ENCODE data around the gene C6orf141. TPM values are rescaled to one million over a fixed set of nuclear protein-coding genes. Genes with fewer than 3 reads are reported as not detected.

The C6orf141 gene
- polyA plus RNA-seq, 1 experiment, result not detected

DNA sequence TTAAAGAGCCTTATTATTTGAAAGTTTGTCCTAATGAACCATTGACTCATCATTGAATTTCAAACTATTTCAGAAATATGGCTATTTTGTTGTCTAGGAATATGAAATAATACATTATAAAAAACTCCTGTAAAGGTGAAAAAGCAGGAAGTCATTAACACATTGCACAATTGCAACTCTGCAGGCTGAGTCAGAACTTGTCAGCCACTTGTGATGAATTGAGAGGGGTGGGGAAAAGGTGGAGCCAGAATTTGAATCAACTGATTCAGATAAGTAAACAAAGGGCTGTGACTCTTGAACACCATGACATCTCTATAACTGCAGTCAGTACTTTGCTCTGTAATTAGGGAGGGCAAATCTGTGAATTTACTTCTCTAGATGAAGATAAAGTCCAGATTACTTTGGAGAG, 6.0 kb downstream of the C6orf141 start:
- ChIA-PET CTCF (no interaction called here), POLR2A (no interaction called here)
- H3K4me3 ChIP-seq (ENCODE audit: low read depth, low read length), result no peak overlapping the region
- no peaks in the 10 kb centered on the region for H3K9me3 ChIP-seq (ENCODE audit: control insufficient read depth, insufficient read depth, low read length)
- peaks cover under 1% of the 10 kb centered on the region for H3K27me3 ChIP-seq (ENCODE audit: control insufficient read depth, insufficient read depth, low read length)
- no peak for DNase-seq (ENCODE audit: low read depth, low spot score)
- H3K27ac ChIP-seq (ENCODE audit: low read depth, low read length), result no peak overlapping the region
- TF ChIP-seq, protein P1, sequence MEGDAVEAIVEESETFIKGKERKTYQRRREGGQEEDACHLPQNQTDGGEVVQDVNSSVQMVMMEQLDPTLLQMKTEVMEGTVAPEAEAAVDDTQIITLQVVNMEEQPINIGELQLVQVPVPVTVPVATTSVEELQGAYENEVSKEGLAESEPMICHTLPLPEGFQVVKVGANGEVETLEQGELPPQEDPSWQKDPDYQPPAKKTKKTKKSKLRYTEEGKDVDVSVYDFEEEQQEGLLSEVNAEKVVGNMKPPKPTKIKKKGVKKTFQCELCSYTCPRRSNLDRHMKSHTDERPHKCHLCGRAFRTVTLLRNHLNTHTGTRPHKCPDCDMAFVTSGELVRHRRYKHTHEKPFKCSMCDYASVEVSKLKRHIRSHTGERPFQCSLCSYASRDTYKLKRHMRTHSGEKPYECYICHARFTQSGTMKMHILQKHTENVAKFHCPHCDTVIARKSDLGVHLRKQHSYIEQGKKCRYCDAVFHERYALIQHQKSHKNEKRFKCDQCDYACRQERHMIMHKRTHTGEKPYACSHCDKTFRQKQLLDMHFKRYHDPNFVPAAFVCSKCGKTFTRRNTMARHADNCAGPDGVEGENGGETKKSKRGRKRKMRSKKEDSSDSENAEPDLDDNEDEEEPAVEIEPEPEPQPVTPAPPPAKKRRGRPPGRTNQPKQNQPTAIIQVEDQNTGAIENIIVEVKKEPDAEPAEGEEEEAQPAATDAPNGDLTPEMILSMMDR (IDR thresholded peaks at IDR 0.05; ENCODE audit: low read depth, low read length), result no peak

DNA sequence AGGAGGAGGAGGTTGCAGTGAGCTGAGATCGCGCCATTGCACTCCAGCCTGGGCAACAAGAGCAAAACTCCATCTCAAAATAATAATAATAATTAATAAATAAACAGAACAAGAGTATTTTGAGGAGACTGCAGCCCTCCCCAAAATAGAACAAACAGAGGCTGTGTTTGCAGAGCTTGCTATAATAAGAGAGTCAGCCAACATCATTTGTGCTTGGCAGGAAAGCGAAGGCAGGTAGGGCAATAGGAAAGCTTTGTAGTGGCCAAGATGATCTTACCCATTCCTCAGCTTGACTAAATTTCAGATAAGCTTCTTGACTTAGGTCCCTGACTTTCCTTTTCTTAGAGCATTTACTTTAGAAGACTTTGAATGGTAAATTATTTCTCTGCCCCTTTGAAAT, 6.7 kb downstream of the C6orf141 start:
- DNase-seq (ENCODE audit: low read depth, low spot score), result no peak
- ChIA-PET POLR2A (interaction anchor here (1.1 kb wide), 1 partner anchor 12 kb away, joined by 4 read pairs; no protein-coding TSS in a partner anchor), CTCF (no interaction called here)
- H3K27ac ChIP-seq (ENCODE audit: low read depth, low read length), result no peak overlapping the region
- no peak overlapping the region for H3K4me3 ChIP-seq (ENCODE audit: low read depth, low read length)
- TF ChIP-seq, protein P1 (IDR thresholded peaks at IDR 0.05; ENCODE audit: low read depth, low read length), result no peak
- no peaks in the 10 kb centered on the region for H3K9me3 ChIP-seq (ENCODE audit: control insufficient read depth, insufficient read depth, low read length)
- no peaks in the 10 kb centered on the region for H3K27me3 ChIP-seq (ENCODE audit: control insufficient read depth, insufficient read depth, low read length)

- H3K9me3 ChIP-seq (ENCODE audit: control insufficient read depth, insufficient read depth, low read length), result no peaks in the 10 kb centered on the region
- H3K27me3 ChIP-seq (ENCODE audit: control insufficient read depth, insufficient read depth, low read length), result no peaks in the 10 kb centered on the region
- H3K4me3 ChIP-seq (ENCODE audit: low read depth, low read length), result no peak overlapping the region
- ChIA-PET POLR2A (no interaction called here), CTCF (interaction anchor here (1.7 kb wide), 1 partner anchor 49 kb away, joined by 6 read pairs; no protein-coding TSS in a partner anchor)
- no peak for DNase-seq (ENCODE audit: low read depth, low spot score)
- TF ChIP-seq, protein P1 (IDR thresholded peaks at IDR 0.05; ENCODE audit: low read depth, low read length), result no peak
- H3K27ac ChIP-seq (ENCODE audit: low read depth, low read length), result no peak overlapping the region
Observed at GRCh38 chr6:49558238-49558637, 7.8 kb downstream of the C6orf141 start.

DNA sequence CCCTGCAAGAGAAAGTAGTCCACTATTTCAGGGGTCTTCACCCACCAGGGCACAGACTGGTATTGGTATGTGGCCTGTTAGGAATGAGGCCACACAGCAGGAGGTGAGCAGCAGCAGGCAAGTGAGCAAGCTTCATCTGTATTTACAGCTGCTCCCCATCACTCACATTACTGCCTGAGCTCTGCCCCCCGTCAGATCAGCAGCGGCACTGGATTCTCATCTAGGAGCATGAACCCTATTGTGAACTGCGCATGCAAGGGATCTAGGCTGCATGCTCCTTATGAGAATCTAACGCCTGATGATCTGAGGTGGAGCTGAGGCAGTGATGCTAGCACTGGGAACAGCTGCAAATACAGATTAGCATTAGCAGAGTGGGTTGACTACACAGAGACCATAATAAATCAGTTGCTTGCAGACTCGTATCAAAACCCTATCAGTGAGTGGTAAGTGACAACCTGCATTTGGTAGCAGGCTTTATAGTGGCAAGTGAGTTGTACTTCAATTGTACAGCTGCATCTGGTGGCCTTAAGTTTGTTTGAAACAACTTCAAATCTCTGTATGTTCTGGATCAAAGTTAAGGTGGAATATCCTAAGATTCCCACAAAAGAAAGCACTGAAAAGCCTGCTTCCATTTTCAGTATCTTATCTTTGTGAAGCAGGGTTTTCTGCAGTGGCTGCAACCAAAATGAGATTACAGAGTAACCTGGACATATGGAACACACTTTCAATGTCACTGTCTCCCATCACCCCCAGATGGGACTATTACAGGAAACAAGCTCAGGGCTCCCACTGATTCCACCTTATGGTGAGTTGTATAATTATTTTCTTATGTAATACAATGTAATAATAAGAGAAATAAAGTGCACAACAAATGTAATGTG, 12.8 kb downstream of the C6orf141 start:
- ChIA-PET CTCF (interaction anchor here (1.1 to 2.7 kb wide), 4 partner anchors 8 to 44 kb away, joined by 3 to 22 read pairs (median 11); no protein-coding TSS in a partner anchor), POLR2A (no interaction called here)
- H3K9me3 ChIP-seq (ENCODE audit: control insufficient read depth, insufficient read depth, low read length), result no peaks in the 10 kb centered on the region
- no peak overlapping the region for H3K27ac ChIP-seq (ENCODE audit: low read depth, low read length)
- H3K27me3 ChIP-seq (ENCODE audit: control insufficient read depth, insufficient read depth, low read length), result no peaks in the 10 kb centered on the region
- no peak for DNase-seq (ENCODE audit: low read depth, low spot score)
- TF ChIP-seq, protein P1 (IDR thresholded peaks at IDR 0.05; ENCODE audit: low read depth, low read length), result no peak
- H3K4me3 ChIP-seq (ENCODE audit: low read depth, low read length), result no peak overlapping the region

DNA sequence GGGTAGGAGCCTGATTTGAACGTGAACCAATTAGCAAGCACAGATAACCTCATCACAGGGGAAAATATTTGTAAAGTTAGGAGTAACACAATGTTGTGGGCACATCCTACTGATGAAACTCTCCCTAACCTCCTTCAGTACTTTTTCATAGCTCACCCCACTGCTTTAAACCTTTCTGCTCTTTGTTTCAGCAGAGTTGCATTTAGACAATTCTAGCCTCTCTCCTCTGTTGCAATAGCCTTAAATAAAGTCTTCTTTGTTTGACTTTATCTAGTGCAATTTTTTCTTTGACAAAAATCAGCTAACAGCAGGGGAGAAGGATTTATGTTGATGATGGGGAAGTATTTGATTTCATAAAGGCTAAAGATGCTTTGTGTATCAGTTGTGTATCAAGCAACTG, 14.1 kb downstream of the C6orf141 start:
- H3K27ac ChIP-seq (ENCODE audit: low read depth, low read length), result no peak overlapping the region
- CTCF ChIA-PET, result interaction anchor here (2.7 kb wide), 1 partner anchor 33 kb away, joined by 14 read pairs; no protein-coding TSS in a partner anchor
- POLR2A ChIA-PET, result no interaction called here

More for the DNA sequence above, 14.1 kb downstream of the C6orf141 start:
- TF ChIP-seq, protein P1 (IDR thresholded peaks at IDR 0.05; ENCODE audit: low read depth, low read length), result no peak
- Histone ChIP-seq H3K9me3 (ENCODE audit: control insufficient read depth, insufficient read depth, low read length) (no peaks in the 10 kb centered on the region), H3K27me3 (ENCODE audit: control insufficient read depth, insufficient read depth, low read length) (no peaks in the 10 kb centered on the region), H3K4me3 (ENCODE audit: low read depth, low read length) (no peak overlapping the region)
- DNase-seq (ENCODE audit: low read depth, low spot score), result no peak

All from AG04450 (cell line).